Endothelial cell of umbilical vein (primary cell): Measurements from ENCODE around the gene SERPINA12. TPM values are rescaled to one million over a fixed set of nuclear protein-coding genes. Genes with fewer than 3 reads are reported as not detected.

Experiments
- BruUV-seq: library from RNA; stranded (reverse); fragments of 400-500 nt; replicated peaks from 2 replicates; lab custom pipeline; 2021; lab: Mats Ljungman, UMichigan
- CTCF ChIA-PET: fragments of 300-600, 350-600 bp; sonication (Branson Sonifier 250); formaldehyde crosslinking; loops from one replicate; lab custom pipeline; 2021; ENCODE audit warnings: antibody characterized with exemption, inconsistent platforms; lab: Charles Lee
- POLR2A ChIA-PET: fragments of 300-600, 350-600 bp; sonication (Branson Sonifier 250); formaldehyde crosslinking; loops from one replicate; lab custom pipeline; 2021; ENCODE audit warnings: antibody characterized with exemption, inconsistent platforms; lab: Charles Lee
- DNase-seq: peaks from one replicate; pipeline ENCODE4 v3.0.0-alpha.2; 2011; ENCODE audit warnings: low read depth, low spot score
- FAIRE-seq: peaks from 2 replicates; lab custom pipeline; 2011; peaks lifted over from hg19 to GRCh38; lab: Jason Lieb, UNC
- H2AFZ ChIP-seq: 2 replicates; pipeline ENCODE4 v1.6.0; 2012; ENCODE audit warnings: low read depth, low read length, control low read depth, inconsistent platforms
- H3K27ac ChIP-seq: 2 replicates; pipeline ENCODE4 v1.5.1; 2011; ENCODE audit warnings: low read depth, mild to moderate bottlenecking, control low read depth, low read length, moderate library complexity; ENCODE audit not compliant: insufficient read depth
- H3K27me3 ChIP-seq, 2 experiments: 2 replicates each; pipeline versions ENCODE4 v1.6.0 to v1.6.1; 2011; ENCODE audit warnings: low read length in 2 of 2, mixed read lengths in 1 of 2; ENCODE audit not compliant: control insufficient read depth in 2 of 2, insufficient read depth in 2 of 2
- H3K36me3 ChIP-seq, 2 experiments: 2 replicates in 1 of 2; 3 replicates in 1 of 2; pipeline ENCODE4 v1.5.1; 2011; ENCODE audit warnings: low read length in 2 of 2, mild to moderate bottlenecking in 1 of 2, moderate library complexity in 1 of 2; ENCODE audit not compliant: control insufficient read depth in 2 of 2, insufficient read depth in 2 of 2; ENCODE audit errors: extremely low read depth in 1 of 2
- H3K4me1 ChIP-seq: 3 replicates; pipeline ENCODE4 v1.5.1; 2011; ENCODE audit warnings: mild to moderate bottlenecking, low read length; ENCODE audit not compliant: control insufficient read depth, insufficient read depth; ENCODE audit errors: extremely low read depth
- H3K4me2 ChIP-seq: 2 replicates; pipeline ENCODE4 v1.6.1; 2011; ENCODE audit warnings: low read length, control low read depth, mixed read lengths; ENCODE audit not compliant: insufficient read depth
- H3K4me3 ChIP-seq, 3 experiments: fragments of 200-600 bp in 1 of 3; sonication (generic), shearing (Covaris generic) in 1 of 3; replicated peaks in 1 of 3; 2 replicates each; pipeline ENCODE4 v1.5.1; 2011 to 2016; ENCODE audit warnings: control low read depth in 3 of 3, low read length in 3 of 3, mild to moderate bottlenecking in 2 of 3, inconsistent platforms in 1 of 3, low read depth in 1 of 3, moderate library complexity in 1 of 3; ENCODE audit not compliant: insufficient read depth in 1 of 3
- H3K79me2 ChIP-seq: 2 replicates; pipeline ENCODE4 v1.6.0; 2012; ENCODE audit warnings: low read length, inconsistent platforms; ENCODE audit not compliant: control insufficient read depth, insufficient read depth
- H3K9ac ChIP-seq: replicated peaks from 2 replicates; pipeline ENCODE3; 2011; ENCODE audit warnings: low read length, control low read depth; ENCODE audit not compliant: insufficient read depth; ENCODE audit errors: extremely low read depth
- H3K9me1 ChIP-seq: replicated peaks from 3 replicates; pipeline ENCODE4 v1.6.0; 2011; ENCODE audit warnings: mild to moderate bottlenecking, low read length; ENCODE audit not compliant: control insufficient read depth, insufficient read depth; ENCODE audit errors: extremely low read depth
- H3K9me3 ChIP-seq: replicated peaks from 2 replicates; pipeline ENCODE4 v1.5.1; 2012; ENCODE audit warnings: low read length, inconsistent platforms; ENCODE audit not compliant: control insufficient read depth, insufficient read depth
- H4K20me1 ChIP-seq: replicated peaks from 2 replicates; pipeline ENCODE3; 2011; ENCODE audit warnings: mild to moderate bottlenecking, low read length; ENCODE audit not compliant: control insufficient read depth, insufficient read depth; ENCODE audit errors: extremely low read depth
- CTCF ChIP-seq, 2 donors: IDR thresholded peaks; 1 replicate in 1 of 2; 2 replicates in 1 of 2; pipeline ENCODE4 v1.5.1; 2011; ENCODE audit warnings: low read length in 2 of 2, mild to moderate bottlenecking in 2 of 2, moderate library complexity in 2 of 2, control low read depth in 1 of 2, inconsistent platforms in 1 of 2, low read depth in 1 of 2; ENCODE audit not compliant: insufficient read depth in 1 of 2; ENCODE audit errors: extremely low read depth in 1 of 2
- EZH2 ChIP-seq: IDR thresholded peaks from 2 replicates; pipeline ENCODE4 v1.6.1; 2012; ENCODE audit warnings: borderline replicate concordance, low read depth, mild to moderate bottlenecking, moderate library complexity, low read length, inconsistent platforms; ENCODE audit not compliant: severe bottlenecking
- FOS ChIP-seq: IDR thresholded peaks from 2 replicates; pipeline ENCODE4 v1.6.1; 2011; ENCODE audit warnings: mild to moderate bottlenecking, low read length, moderate library complexity, borderline replicate concordance; ENCODE audit not compliant: insufficient read depth
- GATA2 ChIP-seq: IDR thresholded peaks from 2 replicates; pipeline ENCODE4 v1.7.0; 2011; ENCODE audit warnings: low read depth, mild to moderate bottlenecking, moderate library complexity, mixed read lengths, low read length; ENCODE audit not compliant: insufficient read length, insufficient read depth
- JUN ChIP-seq: IDR thresholded peaks from 2 replicates; pipeline ENCODE4 v1.6.1; 2011; ENCODE audit warnings: borderline replicate concordance, low read depth; ENCODE audit not compliant: insufficient read length, insufficient read depth
- MAX ChIP-seq: IDR thresholded peaks from 2 replicates; pipeline ENCODE4 v1.6.1; 2011; ENCODE audit not compliant: insufficient read depth, insufficient read length
- MYC ChIP-seq: IDR thresholded peaks from one replicate; pipeline ENCODE4 v1.6.1; 2011; ENCODE audit warnings: mild to moderate bottlenecking, low read depth, low read length
- POLR2A ChIP-seq: IDR thresholded peaks from 2 replicates; pipeline ENCODE4 v1.6.1; 2012; ENCODE audit warnings: low read depth, mild to moderate bottlenecking, control low read depth, low read length
- POLR2AphosphoS5 ChIP-seq: IDR thresholded peaks from 2 replicates; pipeline ENCODE4 v1.6.1; 2012; ENCODE audit warnings: low read depth, mild to moderate bottlenecking, control low read depth, low read length, moderate library complexity; ENCODE audit not compliant: insufficient read depth
- dilution Hi-C: fragments of 300-500 bp; cut with MboI; formaldehyde crosslinking; loops from one replicate; pipeline ENCODE4 v1.15.0; 2019; ENCODE audit warnings: low sequenced_read_pairs; ENCODE audit not compliant: extremely low pct_ligation_motif_present
- intact Hi-C: fragments of 100-400 bp; cut with micrococcal nuclease; formaldehyde crosslinking; loops from one replicate; pipeline ENCODE4 v1.10.0; 2022
- polyA plus RNA-seq, 4 experiments: library from polyadenylated mRNA; depleted of rRNA in 3 of 4; stranded (reverse) in 3 of 4; unstranded in 1 of 4; fragments of >200 nt; gene quantifications; 2 replicates each; pipeline versions ENCODE4 v1.2.1 to v1.2.3, GENCODE V29; 2011 to 2012; ENCODE audit warnings: missing spikeins in 1 of 4
- total RNA-seq: library from RNA; stranded (reverse); gene quantifications from 2 replicates; pipeline ENCODE4 v1.2.3, GENCODE V29; 2021

Gene SERPINA12
- total and polyA plus RNA-seq, 2 donors (not counting 3 experiments of a cell fraction or from before 2014, with no cell fraction given): not detected

GRCh38 chr14:94548131-94548998, 39.1 kb upstream of the SERPINA12 start:
- no TSS peak for BruUV-seq
- no peak overlapping the region for H3K4me2 ChIP-seq
- no peak overlapping the region for H3K9ac ChIP-seq
- TF ChIP-seq GATA2: no peak
- no peak for TF ChIP-seq MYC
- no peak for TF ChIP-seq CTCF (IDR thresholded peaks at IDR 0.05; ENCODE audit: extremely low read depth in 1 of 2, insufficient read depth in 1 of 2, low read depth in 1 of 2, low read length in 2 of 2)
- TF ChIP-seq POLR2A: no peak
- no peak for TF ChIP-seq POLR2AphosphoS5
- TF ChIP-seq MAX: no peak
- no peak for TF ChIP-seq JUN
- no peak for TF ChIP-seq FOS
- no peak for TF ChIP-seq EZH2
- no peak for FAIRE-seq
- ChIA-PET CTCF (interaction anchor here (0.6 to 2.0 kb wide), 38 partner anchors 9 to 884 kb away, joined by 3 to 98 read pairs (median 4); partner anchors contain the start of gene SERPINA4), POLR2A (no interaction called here)
- no peaks in the 10 kb centered on the region for H3K4me1 ChIP-seq
- no peaks in the 10 kb centered on the region for H3K27me3 ChIP-seq
- no peaks in the 10 kb centered on the region for H3K36me3 ChIP-seq
- no peak for DNase-seq
- no peak overlapping the region for H3K27ac ChIP-seq
- intact Hi-C loops: loop anchor here (10.0 kb wide), 1 partner anchor 414 kb away; no protein-coding TSS in a partner anchor
- dilution Hi-C loops: no loop called here
- no peaks in the 10 kb centered on the region for H3K9me1 ChIP-seq
- H3K4me3 ChIP-seq: no peak overlapping the region
- no peak overlapping the region for H2AFZ ChIP-seq
- no peaks in the 10 kb centered on the region for H3K79me2 ChIP-seq
- H3K9me3 ChIP-seq: no peaks in the 10 kb centered on the region
- no peaks in the 10 kb centered on the region for H4K20me1 ChIP-seq
